Activated CD4-positive, alpha-beta T cell treated with anti-CD3 and anti-CD28 coated beads, Interleukin-2, amount 50 U/mL, for 1 hour (primary cell): ENCODE results near the gene SACM1L.

Experiments used
- DNase-seq: peaks from one replicate; pipeline ENCODE4 v3.0.0-alpha.2; 2020

The SACM1L gene, protein sequence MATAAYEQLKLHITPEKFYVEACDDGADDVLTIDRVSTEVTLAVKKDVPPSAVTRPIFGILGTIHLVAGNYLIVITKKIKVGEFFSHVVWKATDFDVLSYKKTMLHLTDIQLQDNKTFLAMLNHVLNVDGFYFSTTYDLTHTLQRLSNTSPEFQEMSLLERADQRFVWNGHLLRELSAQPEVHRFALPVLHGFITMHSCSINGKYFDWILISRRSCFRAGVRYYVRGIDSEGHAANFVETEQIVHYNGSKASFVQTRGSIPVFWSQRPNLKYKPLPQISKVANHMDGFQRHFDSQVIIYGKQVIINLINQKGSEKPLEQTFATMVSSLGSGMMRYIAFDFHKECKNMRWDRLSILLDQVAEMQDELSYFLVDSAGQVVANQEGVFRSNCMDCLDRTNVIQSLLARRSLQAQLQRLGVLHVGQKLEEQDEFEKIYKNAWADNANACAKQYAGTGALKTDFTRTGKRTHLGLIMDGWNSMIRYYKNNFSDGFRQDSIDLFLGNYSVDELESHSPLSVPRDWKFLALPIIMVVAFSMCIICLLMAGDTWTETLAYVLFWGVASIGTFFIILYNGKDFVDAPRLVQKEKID

DNA sequence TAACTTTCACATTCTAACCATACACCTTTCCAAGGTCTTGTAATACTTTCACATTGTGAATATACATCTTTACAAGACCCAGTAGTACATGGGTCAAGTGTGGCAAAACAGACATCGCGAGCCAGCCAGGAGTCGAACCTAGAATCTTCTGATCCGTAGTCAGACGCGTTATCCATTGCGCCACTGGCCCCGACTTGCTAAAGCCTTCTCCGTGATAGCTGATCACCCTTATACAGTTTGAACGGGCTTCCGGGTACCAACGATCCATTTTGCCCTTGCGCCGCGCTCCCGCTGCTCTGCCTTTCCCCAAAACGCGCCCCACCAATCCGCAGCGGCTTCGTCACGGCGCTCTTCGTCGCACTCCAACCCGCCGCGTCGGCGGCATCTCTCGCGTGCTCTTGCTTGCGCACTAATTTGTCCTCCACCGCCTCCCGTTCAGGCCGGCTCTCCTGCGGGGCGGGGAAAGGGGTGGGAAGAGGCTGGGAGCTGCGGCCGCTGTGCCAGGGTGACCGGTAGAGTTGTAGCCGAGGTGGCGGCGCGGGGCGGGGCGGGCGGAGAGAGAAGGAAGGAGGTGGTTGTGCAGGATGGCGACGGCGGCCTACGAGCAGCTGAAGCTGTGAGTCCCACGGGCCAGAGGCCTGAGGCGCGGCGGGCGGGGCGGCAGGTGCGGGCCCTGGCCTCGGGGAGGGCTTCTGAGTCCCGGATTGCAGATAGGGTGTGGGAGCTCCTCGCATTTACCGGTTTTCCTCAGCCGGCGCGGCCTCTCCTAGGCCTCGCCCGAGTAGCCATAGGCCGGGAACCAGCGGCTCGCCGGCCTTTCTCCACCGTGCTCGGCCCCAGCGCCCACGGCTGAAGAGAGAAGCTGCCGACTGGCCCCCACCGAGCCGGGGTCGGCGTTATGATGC, at the start of gene SACM1L:
Gene SACM1L, plus strand, starts transcription at position 515 of the 905 bp plus-strand sequence. Its CDS starts 70 bp downstream, at position 585.
- DNase-seq, result peak; percentile 93

DNA sequence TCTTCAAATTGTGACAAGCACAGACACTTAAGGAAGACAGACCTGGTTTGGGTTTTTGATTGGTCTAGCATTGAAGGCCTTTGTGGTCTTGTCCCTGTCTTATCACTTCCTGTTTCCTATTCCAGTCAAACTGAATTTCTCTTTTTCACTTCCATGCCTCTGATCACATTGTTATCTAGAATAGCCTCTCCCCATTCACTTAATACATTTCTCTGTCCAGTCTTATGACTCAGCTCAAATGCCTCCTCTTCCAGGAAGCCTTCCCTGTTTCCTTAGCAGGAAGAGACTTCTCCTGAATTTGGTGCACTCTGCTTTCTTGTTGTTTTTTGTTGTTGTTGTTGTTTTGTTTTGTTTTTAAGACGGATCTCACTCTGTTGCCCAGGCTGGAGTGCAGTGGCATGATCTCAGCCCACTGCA, 49.1 kb upstream of the SACM1L start:
- no peak for DNase-seq

DNA sequence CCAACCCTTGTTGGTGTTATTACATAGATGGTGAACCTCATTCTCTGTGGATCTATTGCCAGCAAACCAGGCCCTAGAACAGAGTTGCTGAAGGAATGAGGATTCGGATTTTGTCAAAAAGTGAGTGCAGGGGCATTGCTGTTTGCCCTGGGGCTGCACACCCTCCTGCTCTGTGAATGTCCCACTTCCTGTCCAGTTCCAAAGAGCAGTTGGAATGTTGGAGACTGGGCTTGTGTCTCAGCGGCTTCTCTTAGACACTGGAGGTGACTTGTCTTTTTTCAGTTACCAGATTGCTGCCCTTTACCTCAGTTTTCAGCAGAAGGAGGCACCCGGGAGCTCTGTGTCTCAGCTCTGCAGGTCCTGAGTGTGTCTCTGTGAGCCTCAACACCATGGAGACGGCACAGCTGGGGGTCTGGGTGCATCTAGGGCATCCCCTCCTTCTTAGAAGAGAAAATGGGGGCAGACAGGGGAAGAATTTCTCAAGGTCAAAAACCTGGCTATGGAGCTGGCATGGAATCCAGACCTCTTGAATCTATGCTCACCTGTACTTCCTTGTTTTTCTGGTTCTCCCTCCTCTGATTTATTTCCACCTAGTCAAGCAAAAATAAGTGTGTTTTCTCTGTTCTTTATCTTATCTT, 48.4 kb upstream of the SACM1L start:
- DNase-seq, result no peak

DNA sequence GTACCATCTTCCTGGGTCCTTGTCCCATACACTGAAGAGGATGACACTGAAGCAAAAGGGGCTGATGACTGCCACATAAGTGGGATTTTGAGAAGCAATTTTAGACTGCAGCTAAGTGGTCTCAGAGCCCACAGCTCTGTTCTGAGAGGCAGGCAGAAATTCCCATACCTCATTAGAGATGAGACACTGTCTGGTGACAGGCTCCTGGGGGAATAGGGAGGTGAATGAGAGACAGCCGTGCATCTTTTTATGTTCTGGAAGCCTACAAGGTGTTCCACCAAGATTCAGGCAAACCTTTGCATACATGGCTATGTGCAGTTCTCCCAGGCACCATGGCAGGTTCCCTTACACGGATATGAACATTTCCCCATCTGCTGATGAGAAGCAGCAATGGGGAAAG, 47.4 kb upstream of the SACM1L start:
- no peak for DNase-seq

DNA sequence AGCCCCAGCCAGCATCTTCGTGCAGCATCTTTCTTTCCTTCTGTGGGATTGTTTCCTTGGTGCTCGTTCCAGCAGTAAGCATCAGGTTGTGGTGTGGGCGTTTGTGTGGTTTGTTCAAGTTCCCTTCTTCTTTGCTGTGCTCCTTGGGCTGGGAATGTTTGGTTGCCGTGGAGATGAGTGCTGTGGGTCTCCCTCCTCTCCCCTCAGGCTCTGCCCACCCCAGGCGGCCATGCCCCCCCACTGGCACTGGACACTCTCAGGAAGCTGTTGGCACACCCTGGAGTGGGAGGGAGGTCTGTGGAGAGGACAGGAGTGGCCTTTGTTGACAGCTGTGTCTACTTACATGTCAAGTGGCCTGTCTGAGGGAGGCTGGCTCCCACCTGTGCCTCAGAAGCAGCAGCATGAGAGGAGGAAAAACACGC, 46.5 kb upstream of the SACM1L start:
- no peak for DNase-seq

DNA sequence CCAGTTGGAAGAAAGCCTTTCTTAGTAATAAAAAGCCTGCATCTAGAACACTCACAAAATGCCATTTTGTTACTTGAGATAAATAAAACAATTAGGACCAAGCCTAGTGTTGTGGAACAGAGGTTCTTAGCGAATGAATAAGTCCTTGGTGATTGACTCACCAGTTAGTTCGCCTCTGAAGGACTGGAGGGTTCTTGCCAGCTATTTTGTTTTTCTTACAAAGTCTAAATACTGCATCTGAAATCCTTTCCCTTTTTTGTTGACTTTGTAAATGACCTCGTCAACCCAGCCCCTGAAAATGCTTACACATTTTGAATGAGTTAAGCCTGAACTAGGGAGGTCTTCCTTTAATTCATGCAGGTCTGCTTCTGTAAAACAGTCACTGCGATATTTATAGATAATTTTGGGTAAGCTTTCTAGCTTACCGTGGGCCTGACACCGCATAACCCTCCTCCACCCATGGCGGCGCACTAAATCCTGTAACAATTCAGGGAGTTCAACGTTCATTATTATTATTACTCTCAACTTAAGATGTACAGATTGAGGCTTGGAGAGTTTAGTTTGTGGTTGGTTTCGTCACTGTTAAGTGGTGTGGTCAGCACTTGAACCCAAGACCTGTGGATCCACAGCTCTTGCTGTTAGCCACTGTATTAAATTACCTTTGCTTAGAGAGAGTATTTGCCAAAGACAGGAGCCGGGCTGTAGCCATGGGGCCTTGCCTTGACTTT, 45.0 kb upstream of the SACM1L start:
- DNase-seq, result no peak

DNA sequence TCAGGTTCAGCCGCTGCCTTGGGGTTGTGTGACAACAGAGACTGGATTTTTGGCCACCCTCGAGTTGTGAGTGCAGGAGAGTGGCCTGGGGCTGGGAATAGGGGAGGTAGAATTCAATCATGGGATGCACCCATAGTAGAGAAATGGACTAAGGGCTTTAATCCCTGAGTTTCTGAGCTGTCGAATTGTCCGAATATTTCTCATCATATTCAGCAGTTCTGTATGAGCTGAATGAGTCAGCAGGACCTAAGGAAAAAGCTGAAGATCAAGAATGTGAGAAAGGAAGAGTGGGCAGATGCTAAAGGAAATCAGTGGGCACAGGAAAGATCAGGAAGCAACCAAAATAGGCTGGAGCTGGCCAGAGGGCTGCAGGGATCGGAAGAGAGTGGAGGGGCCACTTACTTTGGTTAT, 44.4 kb upstream of the SACM1L start:
- DNase-seq, result no peak

DNA sequence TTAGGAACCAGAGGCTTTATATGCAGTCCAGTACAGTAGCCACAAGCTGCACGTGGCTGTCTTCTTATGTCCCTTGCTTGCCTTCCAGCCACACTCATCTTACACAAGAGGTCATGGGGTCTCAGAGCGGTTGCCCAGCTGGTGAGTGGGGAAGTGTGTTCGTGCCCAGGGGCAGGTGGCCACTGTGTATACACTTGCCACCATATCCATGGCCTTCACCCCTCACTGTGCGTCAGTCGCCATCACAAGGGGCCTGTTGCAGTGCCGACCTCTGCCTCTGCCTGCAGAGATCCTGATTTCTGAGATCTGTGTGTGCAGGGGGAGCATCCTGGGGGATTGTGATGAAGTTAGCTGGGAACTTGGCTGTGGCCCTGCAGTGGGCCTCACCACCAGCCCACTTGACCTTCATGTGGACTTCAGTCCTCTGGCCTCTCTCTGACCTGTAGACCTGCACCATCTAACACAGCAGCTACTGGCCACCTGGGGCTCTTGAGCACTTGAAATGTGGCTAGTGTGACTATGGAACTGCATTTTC, 43.1 kb upstream of the SACM1L start:
- DNase-seq, result no peak

DNA sequence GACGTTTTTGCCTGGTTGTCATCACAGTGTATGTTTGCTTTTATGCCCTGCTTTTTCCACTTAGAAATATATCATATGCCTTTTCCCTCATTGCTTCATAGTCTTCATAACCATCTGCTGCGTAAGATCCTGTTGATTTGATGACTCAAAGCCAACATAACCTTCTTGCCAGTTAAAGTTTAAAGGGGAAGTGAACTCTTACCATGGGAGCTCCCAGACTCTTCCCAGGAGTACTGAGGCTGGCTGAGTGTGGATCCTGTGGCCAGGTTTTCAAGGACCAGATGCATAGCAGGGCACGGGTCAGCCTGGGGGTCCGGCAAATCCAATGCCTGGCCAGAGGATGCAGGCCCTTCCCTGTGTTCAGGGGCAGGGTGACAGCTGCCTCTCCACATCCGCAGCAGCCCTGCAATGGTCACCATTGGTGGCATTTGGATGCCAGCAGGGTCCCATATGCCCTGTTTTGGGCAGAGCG, 42.0 kb upstream of the SACM1L start:
- DNase-seq, result no peak

DNA sequence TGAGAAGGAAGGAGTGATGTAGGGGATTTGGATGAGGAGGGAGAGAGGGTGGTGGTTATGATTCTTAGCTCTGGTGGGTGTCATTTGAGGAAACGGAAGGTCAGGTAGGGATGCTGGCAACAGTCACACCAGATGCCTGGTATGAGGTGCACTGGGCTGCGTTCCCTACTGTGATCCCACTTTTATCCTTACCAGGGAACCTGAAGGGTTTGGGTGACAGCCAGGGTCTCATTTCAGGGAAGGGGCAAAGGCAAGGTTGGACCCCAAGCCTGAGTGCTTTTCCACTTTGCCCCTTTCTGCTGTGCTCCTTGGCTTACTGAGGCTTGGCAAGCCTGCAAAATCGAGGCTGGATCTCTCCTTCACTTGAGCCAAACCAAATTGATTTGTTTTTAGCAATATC, 36.0 kb upstream of the SACM1L start:
- DNase-seq, result no peak

DNA sequence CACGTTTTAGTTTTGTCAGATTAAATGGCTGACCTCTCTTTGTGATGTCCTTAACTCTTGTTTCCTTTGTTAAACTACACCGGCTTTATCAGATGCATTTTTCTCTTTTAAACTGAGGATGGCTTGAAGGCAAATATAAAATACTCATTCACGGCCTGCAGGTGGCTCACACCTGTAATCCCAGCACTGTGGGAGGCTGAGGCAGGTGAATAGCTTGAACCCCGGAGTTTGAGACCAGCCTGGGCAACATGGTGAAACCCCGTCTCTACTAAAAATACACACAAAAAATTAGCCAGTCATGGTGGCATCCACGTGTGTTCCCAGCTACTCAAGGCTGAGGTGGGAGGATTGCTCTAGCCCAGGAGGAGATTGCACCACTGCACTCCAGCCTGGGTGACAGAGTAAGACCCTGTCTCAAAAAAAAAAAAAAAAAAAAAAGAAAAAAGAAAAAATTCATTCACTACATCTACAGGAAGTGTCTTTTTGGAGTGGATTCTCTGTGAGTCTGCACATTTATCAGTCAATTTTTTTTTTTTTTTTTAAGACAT, 34.7 kb upstream of the SACM1L start:
- DNase-seq, result no peak

DNA sequence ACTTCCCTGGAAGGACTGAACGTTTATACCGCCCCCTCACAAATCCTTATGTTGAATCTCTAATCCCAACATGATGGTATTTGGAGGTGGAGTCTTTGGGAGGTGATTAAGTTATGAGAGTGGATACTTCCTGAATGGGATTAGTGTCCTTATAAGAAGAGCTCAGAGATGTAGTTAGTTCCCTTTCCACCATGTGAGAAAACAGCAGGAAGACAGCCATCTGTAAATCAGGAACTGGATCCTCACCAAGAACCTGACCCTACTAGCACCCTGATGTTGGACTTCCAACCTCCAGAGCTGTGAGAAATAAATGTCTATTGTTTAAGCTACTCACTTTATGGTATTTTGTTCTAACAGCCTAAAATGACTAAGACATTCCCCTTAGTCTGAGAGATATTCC, 33.3 kb upstream of the SACM1L start:
- DNase-seq, result no peak

DNA sequence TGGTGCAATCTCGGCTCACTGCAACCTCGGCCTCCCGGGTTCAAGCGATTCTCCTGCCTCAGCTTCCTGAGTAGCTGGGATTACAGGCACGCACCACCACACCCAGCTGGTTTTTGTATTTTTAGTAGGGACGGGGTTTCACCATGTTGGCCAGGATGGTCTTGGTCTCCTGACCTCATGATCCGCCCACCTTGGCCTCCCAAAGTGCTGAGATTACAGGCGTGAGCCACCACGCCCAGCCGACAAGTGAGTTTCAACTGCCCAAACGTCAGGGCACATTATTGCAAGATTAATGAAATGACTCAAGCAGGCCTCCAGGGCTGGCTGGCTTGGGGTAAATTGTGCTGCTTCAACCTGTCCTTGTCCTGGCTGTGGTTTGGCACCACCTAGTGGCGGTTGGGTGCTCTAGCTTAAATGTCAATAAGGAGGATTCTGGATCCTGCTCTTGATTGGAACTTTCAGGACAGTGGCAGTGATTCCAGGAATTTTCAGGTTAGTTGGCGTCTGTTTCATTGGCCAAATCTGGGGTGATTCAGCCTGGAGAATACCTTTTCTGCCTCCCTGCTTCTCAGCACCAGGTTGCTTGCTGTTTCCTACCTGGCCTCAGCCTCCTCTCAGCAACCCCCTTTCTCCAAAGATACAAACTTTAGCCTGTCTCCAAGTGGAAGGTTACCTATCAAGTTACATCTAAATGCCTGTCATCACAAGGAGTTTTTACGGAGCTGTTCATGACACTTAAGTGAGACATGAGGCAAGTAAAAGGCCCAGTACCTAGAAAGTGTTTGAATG, 32.4 kb upstream of the SACM1L start:
- peak; percentile 85 for DNase-seq

DNA sequence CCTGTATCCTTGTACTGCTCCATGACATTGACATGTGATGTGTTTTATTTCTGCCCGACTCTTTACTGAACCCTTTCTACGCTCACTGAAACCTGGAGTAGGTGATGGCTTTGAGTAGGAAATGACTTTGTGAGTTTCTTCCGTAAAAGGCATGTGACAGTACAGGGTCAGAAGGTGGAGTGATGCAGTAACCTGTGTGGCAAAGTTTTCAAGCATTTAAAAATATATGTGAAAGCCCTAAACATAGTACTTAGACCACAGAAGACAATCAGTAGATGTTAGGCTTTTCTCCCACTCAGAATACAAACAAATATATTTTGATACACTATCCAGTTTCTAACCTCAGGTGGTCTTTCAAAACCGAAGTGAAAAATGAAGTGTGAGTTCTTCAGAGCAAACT, 31.3 kb upstream of the SACM1L start:
- DNase-seq, result no peak

DNA sequence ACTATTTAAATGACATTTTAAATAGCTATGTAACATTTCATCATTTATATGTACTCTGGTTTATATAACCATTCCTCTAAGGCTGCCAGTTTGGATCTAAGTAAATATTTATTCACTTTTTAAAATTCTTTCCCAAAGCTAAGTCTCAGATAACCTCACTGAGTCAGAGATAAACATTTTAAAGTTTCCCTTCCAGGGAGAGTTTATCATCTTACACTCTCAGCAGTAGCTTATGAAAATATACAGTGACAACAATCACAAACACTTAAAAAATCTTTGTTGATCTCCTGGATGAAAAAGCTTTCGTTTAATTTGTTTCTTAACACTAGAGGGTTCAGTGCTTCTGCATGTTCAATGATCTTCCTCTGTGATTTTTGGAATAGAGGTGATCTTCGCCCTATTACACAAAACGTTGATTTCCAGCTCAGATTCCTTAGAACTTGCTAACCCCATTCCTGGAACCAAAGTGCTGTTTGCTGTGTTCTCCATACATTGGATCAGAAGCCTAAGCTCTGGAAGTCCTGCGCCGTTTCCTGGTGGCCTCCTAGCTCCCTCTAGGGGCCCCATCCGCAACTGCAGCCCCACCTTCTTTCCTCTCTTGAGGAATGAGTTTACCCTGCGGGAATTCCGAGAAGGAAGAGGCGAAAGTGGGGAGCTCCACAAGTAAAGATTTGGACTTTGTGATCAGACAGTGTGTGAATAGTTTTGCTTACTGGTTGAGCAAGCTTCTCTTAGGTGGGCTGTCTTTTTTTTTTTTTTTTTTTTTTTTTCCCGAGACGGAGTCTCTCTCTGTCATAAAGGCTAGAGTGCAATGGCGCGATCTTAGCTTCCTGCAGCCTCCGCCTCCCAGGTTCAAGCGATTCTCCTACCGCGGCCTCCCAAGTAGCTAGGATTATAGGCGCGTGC, 29.3 kb upstream of the SACM1L start:
- DNase-seq, result peak; percentile 32

DNA sequence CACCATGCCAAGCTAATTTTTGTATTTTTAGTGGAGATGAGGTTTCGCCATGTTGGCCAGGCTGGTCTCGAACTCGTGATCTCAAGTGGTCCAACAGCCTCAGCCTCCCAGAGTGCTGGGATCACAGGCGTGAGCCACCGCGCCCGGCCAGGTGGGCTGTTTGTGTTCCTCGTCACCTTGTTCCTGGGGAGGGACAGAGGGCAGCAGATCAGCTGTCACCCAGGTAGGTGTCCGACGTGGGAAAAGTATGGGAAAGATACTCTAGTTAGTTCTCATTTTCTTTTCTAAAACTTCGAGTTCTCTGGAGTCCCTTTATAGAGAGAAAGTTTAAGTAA, 28.7 kb upstream of the SACM1L start:
- no peak for DNase-seq

DNA sequence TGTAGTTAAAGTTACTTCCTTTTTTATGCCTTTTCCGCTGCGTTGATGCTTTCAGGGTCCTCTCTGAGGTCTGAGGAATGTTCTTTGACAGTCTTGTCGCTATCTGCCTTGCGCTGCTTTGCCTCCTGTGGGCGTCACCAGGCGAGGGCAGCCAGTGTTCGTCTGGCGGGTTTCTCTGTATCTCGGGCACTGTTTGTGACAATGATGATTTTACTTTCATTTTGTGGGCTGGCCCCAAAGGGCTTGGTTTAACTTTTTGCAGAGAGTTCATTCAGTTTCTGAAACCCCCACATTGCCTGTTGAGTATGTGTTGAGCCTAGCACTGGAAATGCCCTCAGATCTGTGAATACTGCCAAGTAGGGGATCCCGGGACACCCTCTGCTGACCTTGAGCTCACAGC, 24.6 kb upstream of the SACM1L start:
- peak; percentile 72 for DNase-seq

DNA sequence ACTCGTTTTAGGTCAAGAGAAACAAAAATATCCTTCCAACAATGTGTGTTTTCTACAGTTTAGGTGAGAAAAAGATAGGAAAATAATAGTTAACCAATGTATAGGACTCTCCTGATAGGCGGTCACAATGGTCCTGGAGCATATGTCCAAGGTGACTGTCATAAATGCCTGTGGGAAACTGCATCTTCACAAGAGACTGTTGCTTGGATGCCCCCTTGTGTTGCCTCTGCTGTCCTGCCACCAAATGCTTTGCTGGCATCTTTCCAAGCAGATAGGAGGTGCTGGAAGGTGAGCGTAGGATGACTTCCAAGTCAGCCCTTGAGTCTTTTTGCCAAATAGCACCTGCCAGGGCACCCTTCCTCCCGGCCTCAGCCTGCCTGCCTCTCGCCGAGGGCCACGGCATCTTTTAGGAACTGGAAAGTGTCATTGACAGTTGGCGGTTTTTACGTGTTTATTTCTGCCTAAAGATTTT, 24.1 kb upstream of the SACM1L start:
- peak; percentile 55 for DNase-seq

DNA sequence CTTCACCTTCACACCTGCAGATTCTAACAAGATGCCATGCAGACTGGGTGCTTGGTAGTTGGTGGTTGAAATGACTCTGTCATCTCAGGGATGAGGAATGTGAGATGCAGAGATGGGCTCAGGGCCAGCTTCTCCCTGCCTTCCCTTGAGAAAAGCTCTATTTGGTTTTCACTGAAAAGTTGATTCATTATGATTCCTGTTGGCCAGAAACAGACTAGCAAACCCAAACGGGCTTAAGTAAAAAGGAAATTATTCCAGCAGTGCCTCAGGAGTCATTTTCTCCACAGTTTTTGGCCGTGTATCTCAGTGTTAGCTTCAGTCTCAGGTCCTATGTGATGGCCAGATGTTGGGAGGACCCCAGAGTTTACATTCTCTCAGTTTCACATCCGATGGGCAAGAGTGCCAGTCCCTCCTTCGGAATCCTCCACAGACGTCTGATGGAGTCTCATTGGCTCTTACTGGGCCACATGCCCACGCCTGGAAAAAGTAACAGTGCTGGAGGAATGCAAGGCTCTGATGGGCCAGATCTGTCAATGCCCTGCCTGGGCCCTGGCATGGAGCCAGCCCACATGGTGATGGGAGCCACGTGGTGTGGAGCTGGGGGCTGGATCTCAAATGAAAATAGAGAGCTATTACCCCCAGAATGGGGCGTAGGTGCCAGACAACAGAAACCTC, 22.3 kb upstream of the SACM1L start:
- no peak for DNase-seq
